ENCODE results near the gene GPR35. TPM values are rescaled to one million over a fixed set of nuclear protein-coding genes. Genes with fewer than 3 reads are reported as not detected.

The GPR35 gene
- total and polyA plus RNA-seq, 10 of the 15 experiments (the other 5 are each of a cell fraction or from before 2014, with no cell fraction given), result 0.14 to 1.6 (median 0.75) TPM; not detected in 3

DNA sequence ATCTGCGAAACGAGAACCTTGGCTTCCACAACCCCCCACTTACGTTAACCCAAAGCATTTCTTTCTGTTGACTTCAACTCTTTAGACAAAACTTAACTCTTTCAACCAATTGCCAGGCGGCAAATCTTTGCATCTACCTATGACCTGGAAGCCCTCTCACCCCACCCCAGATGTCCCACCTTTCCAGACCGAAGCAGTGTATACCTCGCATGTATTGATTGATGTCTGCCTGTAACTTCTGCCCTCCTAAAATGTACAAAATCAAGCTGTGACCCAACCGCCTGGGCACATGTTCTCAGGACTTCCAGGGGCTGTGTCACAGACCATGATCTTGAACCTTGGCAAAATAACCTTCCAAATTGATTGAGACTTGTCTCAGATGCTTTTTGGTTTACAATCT, 45.1 kb downstream of the GPR35 start:
- CTCF ChIA-PET, result interaction anchor here (0.8 kb wide), 1 partner anchor 156 kb away, joined by 4 read pairs; no protein-coding TSS in a partner anchor
- TF ChIP-seq IRF4 (IDR thresholded peaks at IDR 0.05; ENCODE audit: low read depth, low read length) (no peak), YBX1 (IDR thresholded peaks at IDR 0.05) (no peak), TAF1 (IDR thresholded peaks at IDR 0.05; ENCODE audit: borderline replicate concordance, low read depth, low read length) (no peak), BCL3 (IDR thresholded peaks at IDR 0.05; ENCODE audit: borderline replicate concordance, insufficient read depth, low read depth, low read length, poor library complexity, severe bottlenecking) (no peak), PBX3 (IDR thresholded peaks at IDR 0.05; ENCODE audit: insufficient replicate concordance, low read depth, low read length) (no peak), NBN (IDR thresholded peaks at IDR 0.05) (no peak), GABPA (IDR thresholded peaks at IDR 0.05; ENCODE audit: low read depth) (no peak), CHD1 (IDR thresholded peaks at IDR 0.05; ENCODE audit: low read depth, low read length) (no peak), KAT2A (conservative IDR thresholded peaks at IDR 0.05; ENCODE audit: control insufficient read depth, low read depth, low read length) (no peak), CHD2 (IDR thresholded peaks at IDR 0.05; ENCODE audit: borderline replicate concordance, low read depth, low read length) (no peak)
- TF ChIP-seq, protein P1, sequence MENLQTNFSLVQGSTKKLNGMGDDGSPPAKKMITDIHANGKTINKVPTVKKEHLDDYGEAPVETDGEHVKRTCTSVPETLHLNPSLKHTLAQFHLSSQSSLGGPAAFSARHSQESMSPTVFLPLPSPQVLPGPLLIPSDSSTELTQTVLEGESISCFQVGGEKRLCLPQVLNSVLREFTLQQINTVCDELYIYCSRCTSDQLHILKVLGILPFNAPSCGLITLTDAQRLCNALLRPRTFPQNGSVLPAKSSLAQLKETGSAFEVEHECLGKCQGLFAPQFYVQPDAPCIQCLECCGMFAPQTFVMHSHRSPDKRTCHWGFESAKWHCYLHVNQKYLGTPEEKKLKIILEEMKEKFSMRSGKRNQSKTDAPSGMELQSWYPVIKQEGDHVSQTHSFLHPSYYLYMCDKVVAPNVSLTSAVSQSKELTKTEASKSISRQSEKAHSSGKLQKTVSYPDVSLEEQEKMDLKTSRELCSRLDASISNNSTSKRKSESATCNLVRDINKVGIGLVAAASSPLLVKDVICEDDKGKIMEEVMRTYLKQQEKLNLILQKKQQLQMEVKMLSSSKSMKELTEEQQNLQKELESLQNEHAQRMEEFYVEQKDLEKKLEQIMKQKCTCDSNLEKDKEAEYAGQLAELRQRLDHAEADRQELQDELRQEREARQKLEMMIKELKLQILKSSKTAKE (IDR thresholded peaks at IDR 0.05; ENCODE audit: low read depth, poor library complexity, severe bottlenecking), result no peak
- TF ChIP-seq, protein P2, sequence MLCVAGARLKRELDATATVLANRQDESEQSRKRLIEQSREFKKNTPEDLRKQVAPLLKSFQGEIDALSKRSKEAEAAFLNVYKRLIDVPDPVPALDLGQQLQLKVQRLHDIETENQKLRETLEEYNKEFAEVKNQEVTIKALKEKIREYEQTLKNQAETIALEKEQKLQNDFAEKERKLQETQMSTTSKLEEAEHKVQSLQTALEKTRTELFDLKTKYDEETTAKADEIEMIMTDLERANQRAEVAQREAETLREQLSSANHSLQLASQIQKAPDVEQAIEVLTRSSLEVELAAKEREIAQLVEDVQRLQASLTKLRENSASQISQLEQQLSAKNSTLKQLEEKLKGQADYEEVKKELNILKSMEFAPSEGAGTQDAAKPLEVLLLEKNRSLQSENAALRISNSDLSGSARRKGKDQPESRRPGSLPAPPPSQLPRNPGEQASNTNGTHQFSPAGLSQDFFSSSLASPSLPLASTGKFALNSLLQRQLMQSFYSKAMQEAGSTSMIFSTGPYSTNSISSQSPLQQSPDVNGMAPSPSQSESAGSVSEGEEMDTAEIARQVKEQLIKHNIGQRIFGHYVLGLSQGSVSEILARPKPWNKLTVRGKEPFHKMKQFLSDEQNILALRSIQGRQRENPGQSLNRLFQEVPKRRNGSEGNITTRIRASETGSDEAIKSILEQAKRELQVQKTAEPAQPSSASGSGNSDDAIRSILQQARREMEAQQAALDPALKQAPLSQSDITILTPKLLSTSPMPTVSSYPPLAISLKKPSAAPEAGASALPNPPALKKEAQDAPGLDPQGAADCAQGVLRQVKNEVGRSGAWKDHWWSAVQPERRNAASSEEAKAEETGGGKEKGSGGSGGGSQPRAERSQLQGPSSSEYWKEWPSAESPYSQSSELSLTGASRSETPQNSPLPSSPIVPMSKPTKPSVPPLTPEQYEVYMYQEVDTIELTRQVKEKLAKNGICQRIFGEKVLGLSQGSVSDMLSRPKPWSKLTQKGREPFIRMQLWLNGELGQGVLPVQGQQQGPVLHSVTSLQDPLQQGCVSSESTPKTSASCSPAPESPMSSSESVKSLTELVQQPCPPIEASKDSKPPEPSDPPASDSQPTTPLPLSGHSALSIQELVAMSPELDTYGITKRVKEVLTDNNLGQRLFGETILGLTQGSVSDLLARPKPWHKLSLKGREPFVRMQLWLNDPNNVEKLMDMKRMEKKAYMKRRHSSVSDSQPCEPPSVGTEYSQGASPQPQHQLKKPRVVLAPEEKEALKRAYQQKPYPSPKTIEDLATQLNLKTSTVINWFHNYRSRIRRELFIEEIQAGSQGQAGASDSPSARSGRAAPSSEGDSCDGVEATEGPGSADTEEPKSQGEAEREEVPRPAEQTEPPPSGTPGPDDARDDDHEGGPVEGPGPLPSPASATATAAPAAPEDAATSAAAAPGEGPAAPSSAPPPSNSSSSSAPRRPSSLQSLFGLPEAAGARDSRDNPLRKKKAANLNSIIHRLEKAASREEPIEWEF (IDR thresholded peaks at IDR 0.05; ENCODE audit: insufficient replicate concordance, low read depth, low read length), result no peak
- TF ChIP-seq, protein P3, sequence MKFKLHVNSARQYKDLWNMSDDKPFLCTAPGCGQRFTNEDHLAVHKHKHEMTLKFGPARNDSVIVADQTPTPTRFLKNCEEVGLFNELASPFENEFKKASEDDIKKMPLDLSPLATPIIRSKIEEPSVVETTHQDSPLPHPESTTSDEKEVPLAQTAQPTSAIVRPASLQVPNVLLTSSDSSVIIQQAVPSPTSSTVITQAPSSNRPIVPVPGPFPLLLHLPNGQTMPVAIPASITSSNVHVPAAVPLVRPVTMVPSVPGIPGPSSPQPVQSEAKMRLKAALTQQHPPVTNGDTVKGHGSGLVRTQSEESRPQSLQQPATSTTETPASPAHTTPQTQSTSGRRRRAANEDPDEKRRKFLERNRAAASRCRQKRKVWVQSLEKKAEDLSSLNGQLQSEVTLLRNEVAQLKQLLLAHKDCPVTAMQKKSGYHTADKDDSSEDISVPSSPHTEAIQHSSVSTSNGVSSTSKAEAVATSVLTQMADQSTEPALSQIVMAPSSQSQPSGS (IDR thresholded peaks at IDR 0.05; ENCODE audit: low read length), result no peak

More for the DNA sequence above, 45.1 kb downstream of the GPR35 start:
- POLR2A ChIA-PET, result no interaction called here
- intact Hi-C loops (cut with micrococcal nuclease; ENCODE audit: unreplicated experiment), result no loop called here
- ATAC-seq, result no peak
- no peak overlapping the region for H3K4me2 ChIP-seq (ENCODE audit: control insufficient read depth, insufficient read depth)
- H4K20me1 ChIP-seq (ENCODE audit: control insufficient read depth, insufficient read depth), result no peaks in the 10 kb centered on the region
- no peaks in the 10 kb centered on the region; a peak in 2 of 4 replicates for H3K27me3 ChIP-seq (replicated peaks in 1 of 2; ENCODE audit: control insufficient read depth in 2 of 2, insufficient read depth in 2 of 2, low read length in 1 of 2)
- SMC1A ChIA-PET (ENCODE audit: uncharacterized antibody, unreplicated experiment), result no interaction called here
- H3K9ac ChIP-seq (ENCODE audit: control insufficient read depth, insufficient read depth, low read length), result no peak overlapping the region
- RAD21 ChIA-PET (ENCODE audit: unreplicated experiment), result interaction anchor here (1.2 kb wide), 1 partner anchor 156 kb away, joined by 3 read pairs; no protein-coding TSS in a partner anchor
- DNase-seq (ENCODE audit: low read depth, low spot score), result no peak
- no peak overlapping the region for H3K4me3 ChIP-seq
- no peak for FAIRE-seq
- H2AFZ ChIP-seq (ENCODE audit: control insufficient read depth, low read depth, low read length), result no peak overlapping the region
- H3K27ac ChIP-seq (ENCODE audit: control insufficient read depth, insufficient read depth), result no peak overlapping the region
- H3K9me3 ChIP-seq (replicated peaks; ENCODE audit: control insufficient read depth, insufficient read depth, low read length), result no peaks in the 10 kb centered on the region; the same call in 2 of the 3 replicates
- no peaks in the 10 kb centered on the region for H3K79me2 ChIP-seq (ENCODE audit: control insufficient read depth, insufficient read depth, low read length)
- H3K4me1 ChIP-seq (ENCODE audit: control insufficient read depth, insufficient read depth, low read length), result no peaks in the 10 kb centered on the region
- in situ Hi-C loops (cut with MboI), result no loop called here
- 50% methylated on average over 7 of the region's 7 CpGs for WGBS (ENCODE audit: insufficient coverage, insufficient replicate concordance, low lambda C conversion rate, missing lambda C conversion rate)
- BruUV-seq (replicated peaks), result no TSS peak
- H3K36me3 ChIP-seq (ENCODE audit: control insufficient read depth in 2 of 2, insufficient read depth in 2 of 2, low read length in 1 of 2), result no peaks in the 10 kb centered on the region

All from GM12878 (cell line).